ENCODE data around the gene TMPRSS3.

TMPRSS3 gene

GRCh38 chr21:42330380-42331371, 65.2 kb downstream of the TMPRSS3 start:
- no peak for FAIRE-seq

- FAIRE-seq: no peak
Observed at GRCh38 chr21:42324896-42325295, 71.0 kb downstream of the TMPRSS3 start.

Data from endometrium (tissue), 2 donors.